SJSA1 (cell line): ENCODE measurements around the gene SLC35G2. TPM values are rescaled to one million over a fixed set of nuclear protein-coding genes. Genes with fewer than 3 reads are reported as not detected.

Experiments used
- DNase-seq, 2 experiments: peaks; one replicate each; pipeline ENCODE4 v3.0.0-alpha.2; 2015 to 2020; ENCODE audit warnings: low spot score in 2 of 2, low read depth in 1 of 2
- H3K27ac ChIP-seq: fragments of 250-450 bp; sonication (Bioruptor Pico); 2 replicates; pipeline ENCODE4 v1.5.1; 2020; ENCODE audit warnings: mild to moderate bottlenecking, moderate library complexity
- H3K27me3 ChIP-seq: fragments of 250-450 bp; sonication (Bioruptor Pico); replicated peaks from 2 replicates; pipeline ENCODE4 v1.5.1; 2020; ENCODE audit warnings: mild to moderate bottlenecking, moderate library complexity
- H3K36me3 ChIP-seq: fragments of 250-450 bp; sonication (Bioruptor Pico); 2 replicates; pipeline ENCODE4 v1.5.1; 2020; ENCODE audit warnings: mild to moderate bottlenecking
- H3K4me1 ChIP-seq: fragments of 250-450 bp; sonication (Bioruptor Pico); replicated peaks from 2 replicates; pipeline ENCODE4 v1.6.1; 2021; ENCODE audit warnings: mild to moderate bottlenecking
- H3K4me3 ChIP-seq: fragments of 250-450 bp; sonication (Bioruptor Pico); 2 replicates; pipeline ENCODE4 v1.5.1; 2020; ENCODE audit warnings: mild to moderate bottlenecking
- H3K9me3 ChIP-seq: fragments of 250-450 bp; sonication (Bioruptor Pico); replicated peaks from 2 replicates; pipeline ENCODE4 v1.5.1; 2020; ENCODE audit warnings: mild to moderate bottlenecking
- total RNA-seq: library from RNA; depleted of rRNA; stranded (reverse); fragments of >200 nt; shearing (Covaris generic); gene quantifications from 2 replicates; pipeline ENCODE4 v1.2.3, GENCODE V29; 2014

The SLC35G2 gene
- total RNA-seq, 1 experiment from 2014 or later, result 39.4 TPM

GRCh38 chr3:136805795-136806194 is 13.1 kb upstream of the SLC35G2 start:
- H3K4me1 ChIP-seq, result peaks cover 24% of the 10 kb centered on the region
- no peak for DNase-seq
- no peaks in the 10 kb centered on the region for H3K36me3 ChIP-seq
- no peaks in the 10 kb centered on the region for H3K9me3 ChIP-seq
- H3K27ac ChIP-seq, result no peak overlapping the region
- H3K27me3 ChIP-seq, result no peaks in the 10 kb centered on the region
- H3K4me3 ChIP-seq, result no peak overlapping the region

GRCh38 chr3:136811701-136812100 is 7.2 kb upstream of the SLC35G2 start:
- Histone ChIP-seq H3K4me1 (no peaks in the 10 kb centered on the region), H3K27ac (no peak overlapping the region), H3K27me3 (no peaks in the 10 kb centered on the region), H3K4me3 (no peak overlapping the region), H3K36me3 (no peaks in the 10 kb centered on the region), H3K9me3 (no peaks in the 10 kb centered on the region)
- DNase-seq, result peak in 1 of 2 experiments; percentile 7

- peak in 1 of 2 experiments; percentile 40 for DNase-seq
- no peaks in the 10 kb centered on the region for H3K27me3 ChIP-seq
- peak overlapping the region; percentile 33 for H3K27ac ChIP-seq
- H3K9me3 ChIP-seq, result no peaks in the 10 kb centered on the region
- H3K4me1 ChIP-seq, result peaks cover 30% of the 10 kb centered on the region
- no peak overlapping the region for H3K4me3 ChIP-seq
- H3K36me3 ChIP-seq, result peaks cover 4% of the 10 kb centered on the region
These were observed 1.5 kb upstream of the SLC35G2 start for GRCh38 chr3:136817448-136817847.

GRCh38 chr3:136818191-136818768 is 646 bp upstream of the SLC35G2 start:
- DNase-seq, result peak; percentile 89 to 92
- Histone ChIP-seq H3K4me1 (peaks cover 30% of the 10 kb centered on the region), H3K27ac (peak overlapping the region; percentile 91), H3K27me3 (no peaks in the 10 kb centered on the region), H3K4me3 (peak overlapping the region; percentile 79), H3K9me3 (no peaks in the 10 kb centered on the region), H3K36me3 (peaks cover 13% of the 10 kb centered on the region)

GRCh38 chr3:136819392-136819730 is 435 bp downstream of the SLC35G2 start:
- peak overlapping the region; percentile 79 for H3K4me3 ChIP-seq
- no peaks in the 10 kb centered on the region for H3K27me3 ChIP-seq
- peaks cover 3% of the 10 kb centered on the region; the same call in 1 of the 2 replicates for H3K9me3 ChIP-seq
- peak; percentile 62 to 71 for DNase-seq
- peaks cover 19% of the 10 kb centered on the region for H3K36me3 ChIP-seq
- peaks cover 30% of the 10 kb centered on the region for H3K4me1 ChIP-seq
- H3K27ac ChIP-seq, result peak overlapping the region; percentile 91

- H3K4me3 ChIP-seq, result peak overlapping the region; percentile 79
- peak; percentile 48 to 62 for DNase-seq
These were observed 1.1 kb downstream of the SLC35G2 start for GRCh38 chr3:136819731-136820679.

GRCh38 chr3:136831461-136831860 is 12.5 kb downstream of the SLC35G2 start:
- no peak overlapping the region for H3K4me3 ChIP-seq
- no peak for DNase-seq

More at GRCh38 chr3:136819731-136820679, 1.1 kb downstream of the SLC35G2 start:
- peaks cover 30% of the 10 kb centered on the region for H3K4me1 ChIP-seq
- peaks cover 3% of the 10 kb centered on the region; the same call in 1 of the 2 replicates for H3K9me3 ChIP-seq
- H3K27ac ChIP-seq, result peak overlapping the region; percentile 91
- no peaks in the 10 kb centered on the region for H3K27me3 ChIP-seq
- peaks cover 19% of the 10 kb centered on the region for H3K36me3 ChIP-seq

GRCh38 chr3:136835089-136835812 is 16.3 kb downstream of the SLC35G2 start:
- Histone ChIP-seq H3K27ac (peak overlapping the region; percentile 6; the same call in 1 of the 2 replicates), H3K9me3 (no peaks in the 10 kb centered on the region), H3K4me3 (no peak overlapping the region), H3K36me3 (peaks cover 12% of the 10 kb centered on the region), H3K27me3 (no peaks in the 10 kb centered on the region), H3K4me1 (peaks cover 43% of the 10 kb centered on the region)
- no peak for DNase-seq

More at GRCh38 chr3:136831461-136831860, 12.5 kb downstream of the SLC35G2 start:
- H3K27ac ChIP-seq, result no peak overlapping the region
- H3K36me3 ChIP-seq, result peaks cover 5% of the 10 kb centered on the region; the same call in 1 of the 2 replicates
- no peaks in the 10 kb centered on the region; the same call in 1 of the 2 replicates for H3K9me3 ChIP-seq
- H3K4me1 ChIP-seq, result peaks cover 16% of the 10 kb centered on the region
- H3K27me3 ChIP-seq, result no peaks in the 10 kb centered on the region

- Histone ChIP-seq H3K36me3 (peaks cover 12% of the 10 kb centered on the region), H3K9me3 (no peaks in the 10 kb centered on the region), H3K27me3 (no peaks in the 10 kb centered on the region), H3K27ac (peak overlapping the region; percentile 6; the same call in 1 of the 2 replicates), H3K4me1 (peaks cover 46% of the 10 kb centered on the region), H3K4me3 (no peak overlapping the region)
- DNase-seq, result no peak
These were observed 17.0 kb downstream of the SLC35G2 start for GRCh38 chr3:136835813-136836510.

GRCh38 chr3:136836511-136837156 is 17.7 kb downstream of the SLC35G2 start:
- Histone ChIP-seq H3K4me1 (peaks cover 41% of the 10 kb centered on the region), H3K4me3 (no peak overlapping the region), H3K9me3 (no peaks in the 10 kb centered on the region), H3K27me3 (no peaks in the 10 kb centered on the region), H3K27ac (peak overlapping the region; percentile 6; the same call in 1 of the 2 replicates), H3K36me3 (peaks cover 12% of the 10 kb centered on the region)
- DNase-seq, result no peak

- Histone ChIP-seq H3K27ac (peak overlapping the region; percentile 11), H3K9me3 (no peaks in the 10 kb centered on the region), H3K27me3 (no peaks in the 10 kb centered on the region), H3K4me1 (peaks cover 43% of the 10 kb centered on the region), H3K36me3 (peaks cover 19% of the 10 kb centered on the region), H3K4me3 (no peak overlapping the region)
- peak in 1 of 2 experiments; percentile 44 for DNase-seq
These were observed 20.0 kb downstream of the SLC35G2 start for GRCh38 chr3:136838641-136839555.

- DNase-seq, result no peak
- Histone ChIP-seq H3K36me3 (peaks cover 19% of the 10 kb centered on the region), H3K9me3 (no peaks in the 10 kb centered on the region), H3K27me3 (no peaks in the 10 kb centered on the region), H3K4me3 (no peak overlapping the region), H3K4me1 (peaks cover 49% of the 10 kb centered on the region), H3K27ac (peak overlapping the region; percentile 10)
These were observed 20.6 kb downstream of the SLC35G2 start for GRCh38 chr3:136839556-136839931.
